Activated gamma-delta T cell treated with anti-CD3 and anti-CD28 coated beads, Interleukin-2, amount 50 U/mL, for 16 hours (primary cell): ENCODE results near the gene NFAT5.
"Not testable (repeated sequence)": the region's sequence is repeated elsewhere in the genome, so short reads cannot be mapped to it uniquely, and the experiment has no call there.

Experiments used
- DNase-seq: peaks from one replicate; pipeline ENCODE4 v3.0.0-alpha.2; 2020; ENCODE audit warnings: low read depth

The NFAT5 gene

DNA sequence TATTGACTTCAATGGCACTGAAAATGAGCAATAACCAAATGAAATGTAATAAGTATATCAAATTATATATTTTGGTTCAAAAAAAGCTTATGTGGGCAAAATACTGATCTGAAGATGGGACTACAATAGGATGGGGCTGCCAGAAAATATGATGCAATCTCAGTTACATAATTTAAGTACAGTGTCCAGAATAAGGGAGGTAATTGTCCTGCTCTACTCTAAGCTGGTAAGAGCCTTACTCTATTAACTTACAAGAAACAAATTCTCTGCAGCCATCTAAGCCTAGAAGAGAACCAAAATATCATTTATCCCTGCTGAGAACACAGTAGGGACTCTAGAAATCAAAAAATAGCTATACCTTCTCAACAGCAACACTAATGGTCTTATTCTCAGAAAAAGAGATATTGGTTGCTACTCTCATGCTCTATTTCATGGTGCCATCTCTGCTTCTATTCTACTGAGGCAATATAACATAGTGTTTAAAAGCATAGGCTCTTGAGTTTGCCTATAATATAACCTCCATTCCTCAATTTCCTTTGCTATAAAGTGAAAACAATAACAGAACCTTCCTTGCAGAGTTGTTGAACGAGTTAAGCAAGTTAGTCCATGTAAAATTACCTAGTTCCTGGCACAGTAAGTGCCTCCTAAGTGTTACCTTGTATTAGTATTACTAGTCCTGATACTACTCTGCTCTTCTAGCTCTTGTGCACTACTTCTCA is 140.6 kb downstream of the NFAT5 start:
- DNase-seq = no peak

DNA sequence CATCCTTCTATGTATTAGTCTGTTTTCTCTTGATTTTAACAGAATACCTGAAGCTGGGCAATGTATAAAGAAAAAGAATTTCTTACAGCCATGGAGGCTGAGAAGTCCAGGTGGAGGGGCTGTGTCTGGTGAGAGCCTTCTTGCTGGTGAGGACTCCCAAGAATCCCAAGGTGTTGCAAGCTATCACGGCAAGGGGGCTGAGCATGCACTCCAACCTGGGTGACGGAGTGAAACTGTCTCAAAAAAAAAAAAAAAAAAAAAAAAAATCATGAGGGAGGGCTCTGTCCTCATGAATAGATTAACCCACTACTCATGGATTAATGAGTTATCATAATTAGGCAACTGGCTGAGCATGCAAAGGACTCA is 141.2 kb downstream of the NFAT5 start:
- DNase-seq = no peak

DNA sequence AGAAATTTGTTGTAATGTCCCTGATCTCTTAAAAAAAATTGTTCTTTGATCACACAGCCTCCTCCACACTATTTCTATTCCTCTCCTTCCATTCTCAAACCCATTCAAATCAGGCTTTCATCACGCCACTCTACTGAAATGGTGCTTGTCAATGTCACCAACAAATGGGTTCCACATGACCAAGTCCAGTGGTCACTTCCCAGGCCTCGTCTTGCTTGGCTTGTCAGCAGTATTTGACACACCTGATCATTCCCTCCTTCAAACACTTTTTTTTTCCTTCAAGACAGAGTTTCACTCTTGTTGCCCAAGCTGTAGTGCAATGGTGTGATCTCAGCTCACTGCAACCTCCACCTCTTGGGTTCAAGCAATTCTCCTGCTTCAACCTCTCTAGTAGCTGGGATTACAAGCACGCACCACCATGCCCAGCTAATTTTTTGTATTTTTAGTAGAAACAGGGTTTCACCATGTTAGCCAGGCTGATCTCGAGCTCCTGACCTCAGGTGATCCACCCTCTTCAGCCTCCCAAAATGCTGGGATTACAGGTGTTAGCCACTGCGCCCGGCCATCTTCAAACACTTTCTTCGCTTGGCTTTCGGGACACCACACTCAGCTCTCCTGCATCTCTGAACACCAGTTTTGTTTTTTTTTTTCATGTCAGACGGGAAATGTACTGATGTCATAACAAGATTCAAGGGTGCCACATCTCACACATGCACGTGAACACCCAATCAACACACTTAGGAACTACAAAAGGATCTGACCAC is 142.3 kb downstream of the NFAT5 start:
- no peak for DNase-seq

DNA sequence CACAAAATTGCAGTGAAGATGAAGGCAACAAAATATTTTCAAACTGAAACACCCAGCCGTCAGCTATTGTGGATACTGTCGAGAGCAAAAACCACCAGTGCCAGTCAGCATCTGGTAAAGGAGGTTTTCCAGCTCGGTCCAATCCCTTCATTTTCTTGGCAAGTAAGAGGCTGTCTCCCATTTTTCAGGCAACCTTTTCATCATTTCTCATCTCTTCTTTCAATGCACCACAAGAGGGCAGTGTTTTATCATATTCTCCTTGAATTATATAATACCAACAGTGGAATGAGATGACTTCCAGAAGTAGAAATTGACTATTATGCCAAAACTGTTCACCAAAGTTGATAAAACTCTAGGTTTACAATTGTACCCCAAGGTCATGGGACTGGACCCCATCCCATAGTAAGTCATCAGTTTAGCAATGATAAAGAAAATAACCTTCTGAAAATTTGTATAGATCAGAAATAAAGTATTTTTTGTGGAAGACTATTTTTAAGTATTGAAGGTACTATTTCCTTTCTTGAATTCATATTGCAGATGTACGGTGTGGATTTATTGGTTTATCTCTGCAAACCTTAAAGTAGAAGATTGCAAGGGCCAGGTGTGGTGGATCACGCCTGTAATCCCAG is 143.8 kb downstream of the NFAT5 start:
- DNase-seq = no peak

DNA sequence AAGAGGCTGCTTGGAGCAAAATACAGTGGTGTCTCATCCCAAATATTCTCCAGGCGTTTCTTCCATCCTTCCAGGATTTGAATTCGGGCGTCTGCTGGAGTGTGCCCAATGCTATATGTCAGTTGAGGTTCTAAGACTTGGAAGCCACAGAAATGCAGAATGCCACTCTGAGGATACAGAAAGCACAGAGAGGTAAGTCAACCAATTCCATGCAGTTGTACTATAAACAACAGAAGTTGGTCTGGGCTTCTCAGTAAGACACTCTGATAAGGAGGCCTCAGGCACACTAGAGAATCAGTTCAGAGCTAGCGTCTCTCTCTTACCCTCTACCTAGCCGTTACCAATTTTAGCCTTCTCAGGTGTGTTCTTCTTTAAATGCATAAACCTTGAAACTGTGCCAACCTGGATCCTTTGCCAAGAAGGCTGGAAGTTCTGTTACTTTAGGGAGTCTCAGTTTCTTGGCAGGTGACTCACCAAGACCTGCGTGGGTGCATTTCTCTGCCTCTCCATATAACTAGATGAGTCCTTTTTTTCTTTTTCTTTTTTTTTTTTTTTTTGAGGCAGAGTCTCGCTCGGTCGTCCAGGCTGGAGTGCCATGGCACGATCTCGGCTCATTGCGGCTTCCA is 145.5 kb downstream of the NFAT5 start:
- no peak for DNase-seq

DNA sequence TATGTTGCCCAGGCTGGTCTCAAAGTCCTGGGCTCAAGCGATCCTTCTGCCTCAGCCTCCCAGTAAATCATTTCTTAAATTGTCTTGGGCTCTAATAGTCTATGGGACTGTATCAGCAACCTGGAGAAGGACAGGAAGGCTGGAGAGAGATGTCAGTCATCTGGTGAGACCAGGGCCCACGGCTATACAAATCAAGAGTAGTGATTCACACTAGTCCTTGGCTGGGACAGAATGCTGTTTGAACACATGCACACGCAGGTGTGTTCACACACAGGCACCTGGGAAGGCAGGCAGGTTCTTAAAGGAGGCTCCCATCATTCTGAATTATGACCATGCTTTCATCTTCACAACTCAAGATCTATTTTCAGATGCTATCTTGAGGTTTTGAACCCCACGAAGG is 146.5 kb downstream of the NFAT5 start:
- DNase-seq = no peak

DNA sequence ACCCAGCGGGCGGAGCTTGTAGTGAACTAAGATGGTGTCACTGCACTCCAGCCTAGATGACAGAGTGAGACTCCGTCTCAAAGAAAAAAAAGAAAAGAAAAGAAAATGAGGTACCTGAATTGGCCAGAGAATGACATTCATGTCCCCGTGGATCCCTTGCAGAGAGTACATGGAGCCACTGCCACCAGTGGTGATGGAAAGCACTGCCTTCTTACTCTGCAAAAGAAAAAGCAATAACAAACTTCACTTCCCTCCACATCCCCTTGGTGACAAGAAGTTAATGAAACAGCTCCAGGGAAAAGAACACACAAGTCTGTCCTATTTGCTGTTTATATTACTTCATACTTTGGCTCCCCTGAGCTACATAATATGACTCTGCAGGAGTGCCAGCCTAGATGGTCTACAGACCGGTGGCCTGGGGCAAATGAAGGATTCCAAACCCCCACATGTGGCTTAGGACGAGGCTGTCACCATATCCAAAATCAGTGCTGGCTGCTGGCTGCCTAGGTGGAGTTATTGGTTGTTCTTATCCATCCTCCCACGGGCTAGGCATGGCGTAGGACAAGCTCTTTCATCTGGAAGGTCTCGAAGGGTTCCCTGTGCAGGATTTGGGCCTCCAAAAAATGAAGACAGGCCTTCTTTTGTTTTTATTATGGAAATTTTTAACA is 147.3 kb downstream of the NFAT5 start:
- no peak for DNase-seq

DNA sequence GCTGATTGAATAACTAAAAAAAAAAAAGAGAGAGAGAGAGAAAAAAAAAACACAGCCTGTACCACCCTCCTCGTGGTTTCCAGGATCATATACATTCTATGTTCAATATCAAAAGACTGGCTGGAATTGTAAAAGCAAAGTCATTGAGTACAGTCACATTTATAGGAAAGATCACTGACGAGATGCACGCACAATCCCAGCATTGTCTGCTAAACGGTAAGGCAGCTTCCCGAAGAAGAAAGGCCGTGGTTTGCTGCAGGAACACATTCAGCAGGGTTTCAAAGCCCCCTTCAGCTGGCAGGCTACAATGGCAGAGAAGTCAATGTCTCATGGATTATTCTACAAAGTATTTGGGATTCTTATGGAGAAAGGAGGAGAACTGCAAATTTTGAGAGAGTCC is 151.3 kb downstream of the NFAT5 start:
- DNase-seq = no peak

DNA sequence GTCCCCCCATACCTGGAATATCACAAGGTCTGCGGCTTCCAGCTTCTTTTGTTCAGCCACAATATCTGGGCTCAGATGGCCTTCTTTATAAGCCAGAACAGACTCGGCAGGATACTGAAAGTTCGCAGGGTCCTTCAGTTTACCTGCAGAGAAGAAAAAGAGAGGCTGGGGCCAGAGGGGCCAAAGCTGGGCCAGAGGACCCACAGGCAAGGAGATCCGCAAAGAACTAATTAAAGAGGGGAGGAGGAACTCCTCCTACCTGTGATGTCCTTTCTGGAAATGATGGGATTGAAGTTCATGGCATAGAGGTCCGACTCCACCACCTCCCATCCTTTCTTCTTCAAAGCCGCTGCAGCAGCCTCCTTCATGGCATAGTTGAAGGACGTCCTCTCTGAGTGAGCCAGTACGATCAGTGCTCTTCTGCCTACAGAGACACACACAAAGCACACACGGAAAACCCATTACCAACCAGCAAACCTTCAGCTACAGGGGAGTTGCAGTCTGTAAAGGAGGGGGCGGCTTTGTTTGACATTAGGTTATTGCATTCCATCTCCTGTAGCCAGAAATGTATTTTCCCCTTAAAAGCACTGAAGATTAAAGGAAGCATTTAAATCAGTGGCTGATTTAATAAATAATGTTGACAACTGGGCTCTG is 152.5 kb downstream of the NFAT5 start:
- no peak for DNase-seq

DNA sequence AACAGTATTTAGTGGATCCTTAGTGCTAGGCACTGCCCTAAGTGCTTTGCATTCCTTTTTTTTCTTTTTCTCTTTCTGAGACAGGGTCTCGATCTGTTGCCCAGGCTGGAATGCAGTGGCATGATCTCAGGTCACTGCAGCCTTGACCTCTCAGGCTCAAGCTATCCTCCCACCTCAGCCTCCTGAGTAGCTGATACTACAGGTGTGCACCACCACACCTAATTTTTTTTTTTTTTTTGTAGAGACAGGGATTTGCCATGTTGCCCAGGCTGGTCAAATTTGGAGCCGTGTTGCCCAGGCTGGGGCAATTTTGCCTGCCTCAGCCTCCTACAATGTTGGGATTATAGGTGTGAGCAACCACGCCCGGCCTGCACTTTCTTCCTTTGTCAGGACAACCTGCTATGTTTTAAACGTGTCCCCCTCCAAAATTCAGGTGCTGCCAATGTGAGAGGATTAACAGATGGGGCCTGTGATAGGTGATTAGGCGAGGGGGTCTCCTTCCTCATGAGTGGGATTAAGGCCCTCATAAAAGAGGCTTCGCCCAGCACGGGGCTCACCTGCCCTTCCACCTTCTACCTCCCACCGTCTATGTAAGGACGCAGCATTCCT is 155.2 kb downstream of the NFAT5 start:
- no peak for DNase-seq

DNA sequence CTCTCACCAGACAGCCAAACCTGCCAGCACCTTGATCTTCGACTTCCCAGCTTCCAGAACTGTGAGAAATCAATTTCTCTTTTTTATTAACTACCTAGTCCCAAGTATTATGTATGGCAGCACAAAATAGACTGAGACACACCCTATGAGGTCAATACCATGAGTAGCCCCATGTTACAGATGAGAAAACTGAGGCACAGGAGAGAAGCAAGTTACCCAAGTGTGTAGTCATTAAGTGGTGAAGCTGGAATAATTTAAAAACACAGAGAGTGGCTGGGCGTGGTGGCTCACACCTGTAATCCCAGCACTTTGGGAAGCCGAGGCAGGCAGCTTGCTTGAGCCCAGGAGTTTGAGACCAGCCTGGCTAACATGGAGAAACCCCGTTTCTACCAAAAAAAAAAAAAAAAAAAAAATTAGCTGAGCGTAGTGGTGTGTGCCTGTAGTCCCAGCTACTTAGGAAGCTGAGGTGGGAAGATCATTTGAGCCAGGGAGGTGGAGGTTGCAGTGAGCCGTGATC is 155.7 kb downstream of the NFAT5 start:
- DNase-seq = no peak

DNA sequence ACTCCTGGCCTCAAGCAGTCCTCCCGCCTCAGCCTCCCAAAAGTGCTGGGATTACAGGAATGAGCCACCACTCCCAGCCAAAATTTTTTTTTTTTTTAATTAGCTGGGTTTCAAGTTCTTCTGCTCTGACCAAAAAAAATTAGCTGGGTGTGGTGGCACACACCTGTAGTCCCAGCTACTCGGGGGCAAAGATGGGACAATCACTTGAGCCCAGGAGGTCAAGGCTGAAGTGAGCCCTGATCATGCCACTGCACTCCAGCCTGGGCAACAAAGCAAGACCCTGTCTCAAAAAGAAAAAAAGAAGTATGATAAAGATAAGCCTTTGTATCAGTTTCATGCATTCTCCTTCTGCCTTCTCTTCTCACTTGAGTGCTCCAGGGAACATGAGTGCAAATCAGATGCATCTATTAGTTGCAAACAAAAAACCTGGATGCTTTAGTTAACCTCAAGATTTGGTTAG is 158.7 kb downstream of the NFAT5 start:
- DNase-seq = no peak

DNA sequence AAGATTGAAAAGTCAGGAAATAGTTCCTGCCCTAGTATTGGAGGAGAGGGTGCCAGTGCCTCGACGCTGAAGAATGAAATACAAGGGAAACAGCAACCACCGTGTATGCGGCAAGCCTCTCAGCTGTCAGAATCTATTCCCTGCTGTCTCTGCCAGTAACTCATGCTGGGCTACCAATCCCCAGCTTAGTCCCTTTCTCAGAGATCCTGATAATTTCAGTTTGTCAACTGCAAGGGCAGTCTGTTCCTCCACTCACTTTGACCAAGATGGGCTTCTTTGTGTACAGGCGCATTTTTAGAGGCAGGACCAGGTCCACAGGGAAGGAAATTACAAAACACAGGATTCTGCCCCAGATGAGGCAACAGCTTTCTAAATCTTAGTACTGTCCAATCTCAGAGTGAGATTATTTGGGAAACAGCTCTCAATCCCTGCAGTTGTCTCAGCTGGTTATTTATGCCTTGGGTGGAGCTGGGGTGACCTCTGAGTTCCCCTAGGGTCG is 159.3 kb downstream of the NFAT5 start:
- no peak for DNase-seq

DNA sequence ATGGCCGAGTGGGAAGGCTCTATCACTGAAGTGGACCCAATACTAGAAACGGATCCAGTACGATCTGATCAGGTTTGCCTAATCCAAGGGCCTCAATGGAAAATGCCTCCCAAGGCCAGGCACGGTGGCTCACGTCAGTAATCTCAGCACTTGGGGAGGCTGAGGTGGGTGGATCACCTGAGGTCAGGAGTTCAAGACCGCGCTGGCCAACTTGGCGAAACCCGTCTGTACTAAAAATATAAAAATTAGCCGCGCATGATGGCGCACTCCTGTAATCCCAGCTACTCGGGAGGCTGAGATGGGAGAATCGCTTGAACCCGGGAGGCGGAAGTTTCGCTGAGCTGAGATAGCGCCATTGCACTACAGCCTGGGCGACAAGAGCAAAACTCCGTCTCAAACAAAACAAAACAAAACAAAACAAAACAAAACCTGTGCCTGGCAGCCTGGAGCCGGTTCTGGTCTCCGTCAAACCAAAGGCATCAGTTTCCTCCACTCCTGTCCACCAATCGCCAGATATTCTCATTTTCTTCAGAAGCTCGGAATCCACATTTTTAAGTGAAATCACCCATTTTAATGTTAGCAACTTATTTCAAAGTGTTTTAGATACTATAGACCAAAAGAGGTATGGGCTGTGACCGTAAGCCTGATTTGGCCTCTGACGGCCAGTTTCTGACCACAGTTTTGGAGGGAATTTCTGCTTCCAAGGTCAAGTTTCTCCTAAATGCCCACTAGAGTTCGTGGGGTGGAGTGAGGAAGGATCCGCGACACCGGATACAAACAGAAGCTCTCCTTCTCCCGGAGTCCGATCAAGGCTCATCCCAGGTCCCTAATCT is 159.9 kb downstream of the NFAT5 start:
- DNase-seq = no peak

DNA sequence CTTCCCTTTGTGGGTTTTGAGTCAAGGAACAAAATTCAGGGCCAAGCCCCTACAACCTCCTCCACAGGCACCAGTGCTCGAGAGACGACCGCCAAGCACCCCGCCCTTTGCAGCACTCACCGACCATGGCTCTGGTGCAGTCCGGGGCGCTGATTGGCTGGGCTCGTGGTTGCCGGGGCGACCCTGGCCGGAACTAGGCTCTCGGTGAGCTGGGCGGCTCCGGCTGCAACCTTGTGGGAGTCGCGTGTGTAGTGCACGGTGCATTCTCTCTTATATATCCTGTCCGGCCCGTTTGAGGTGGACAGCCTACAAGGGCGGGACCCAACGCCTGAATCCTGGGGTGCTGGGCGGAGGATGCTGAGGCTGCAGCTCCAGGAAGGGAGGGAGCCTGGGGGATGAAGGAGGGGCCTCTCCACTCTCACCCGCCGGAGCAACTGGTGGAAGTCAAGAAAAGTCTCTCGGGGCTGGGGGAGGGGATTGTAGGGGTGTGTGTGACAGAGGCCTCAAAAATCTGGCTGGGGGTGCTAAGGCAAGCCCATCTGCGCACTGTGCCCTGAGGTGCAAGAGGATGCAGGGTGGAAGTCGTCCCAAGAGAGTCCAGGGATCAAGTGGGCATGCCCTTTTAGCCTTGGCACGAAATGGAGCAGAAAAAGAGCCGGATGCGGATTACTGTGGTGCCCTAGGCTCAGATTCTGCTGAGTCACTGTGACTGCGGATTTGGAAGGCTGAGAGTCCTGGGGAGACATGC is 160.7 kb downstream of the NFAT5 start, which contains the start of gene NQO1:
Gene NQO1 (minus strand): TSS at position 248 of the 748 bp plus-strand sequence. CDS start 121 bp downstream, at position 127.
- peak; percentile 78 for DNase-seq

DNA sequence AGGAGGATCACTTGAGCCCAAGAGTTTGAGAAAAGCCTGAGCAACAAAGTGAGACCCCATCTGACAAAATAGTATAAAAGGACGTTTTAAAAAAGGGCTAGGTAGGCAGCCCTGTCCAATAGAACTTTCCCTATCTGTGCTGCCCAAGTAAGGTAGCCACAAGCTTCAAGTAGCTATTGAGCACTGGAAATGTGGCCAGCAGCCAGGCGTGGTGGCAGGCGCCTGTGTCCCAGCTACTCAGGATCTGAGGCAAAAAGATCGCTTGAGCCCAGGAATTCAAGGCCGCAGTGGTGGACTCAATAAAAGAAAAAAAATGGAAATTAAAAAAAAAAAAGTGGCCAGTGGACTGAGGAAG is 162.1 kb downstream of the NFAT5 start:
- DNase-seq = no peak

DNA sequence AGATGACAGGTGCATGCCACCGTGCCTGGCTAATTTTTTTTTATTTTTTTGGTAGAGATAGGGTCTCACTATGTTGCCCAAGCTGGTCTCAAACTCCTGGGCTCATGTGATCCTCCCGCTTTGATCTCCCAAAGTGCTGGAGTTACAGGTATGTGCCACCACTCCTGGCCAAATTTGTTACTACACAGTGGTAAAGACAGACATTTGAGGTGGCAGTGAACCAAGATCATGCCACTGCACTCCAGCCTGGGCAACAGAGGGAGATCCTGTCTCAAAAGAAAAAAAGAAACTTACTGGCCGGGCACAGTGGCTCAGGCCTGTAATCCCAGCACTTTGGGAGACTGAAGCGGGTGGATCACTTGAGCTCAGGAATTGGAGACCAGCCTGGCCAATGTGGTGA is 163.3 kb downstream of the NFAT5 start:
- DNase-seq = not testable (repeated sequence)

DNA sequence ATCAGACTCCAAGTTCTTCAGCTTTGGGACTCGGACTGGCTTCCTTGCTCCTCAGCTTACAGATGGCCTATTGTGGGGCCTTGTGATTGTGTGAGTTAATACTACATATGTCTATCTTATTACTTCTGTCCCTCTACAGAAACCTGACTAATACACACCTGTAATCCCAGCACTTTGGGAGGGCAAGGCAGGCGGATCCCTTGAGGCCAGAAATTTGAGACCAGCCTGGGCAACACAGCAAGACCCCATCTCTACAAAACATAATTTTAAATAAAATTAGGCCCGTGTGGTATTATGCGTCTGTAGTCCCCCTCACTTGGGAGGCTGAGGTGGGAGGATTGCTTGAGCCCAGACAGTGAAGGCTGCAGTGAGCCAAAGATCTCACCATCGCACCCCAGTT is 165.5 kb downstream of the NFAT5 start:
- DNase-seq = not testable (repeated sequence)

DNA sequence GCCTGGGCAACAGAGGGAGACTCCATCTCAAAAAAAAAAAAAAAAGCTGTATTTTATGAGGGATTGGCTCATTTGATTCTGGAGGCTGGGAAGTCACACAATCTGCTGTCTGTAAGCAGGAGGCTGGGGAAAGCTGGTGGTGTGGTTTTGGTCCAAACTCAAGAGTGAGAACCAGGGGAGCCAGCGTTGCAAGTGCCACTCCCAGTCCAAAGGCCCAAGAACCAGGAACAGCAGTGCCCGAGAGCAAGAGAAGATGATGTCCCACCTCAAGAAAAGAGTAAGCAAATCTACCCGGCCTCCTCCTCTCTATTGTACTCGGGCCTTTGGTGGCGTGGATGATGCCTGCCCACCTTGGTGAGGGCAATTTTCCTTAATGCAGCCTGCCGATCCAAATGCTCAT is 166.3 kb downstream of the NFAT5 start:
- DNase-seq = no peak
